A673 (cell line): ENCODE measurements around the gene ARPC1B.

Experiments used
- CTCF ChIP-seq: fragments of 300-800, 200-600 bp; sonication (generic); conservative IDR thresholded peaks from 2 replicates; pipeline ENCODE4 v1.5.1; 2017; ENCODE audit warnings: low read depth, mild to moderate bottlenecking, antibody characterized with exemption, low read length, moderate library complexity, mixed read lengths
- EZH2 ChIP-seq: fragments of 200-600 bp; sonication (generic); IDR thresholded peaks from 2 replicates; pipeline ENCODE4 v1.6.1; 2017; ENCODE audit warnings: borderline replicate concordance, low read depth, mild to moderate bottlenecking, mixed read lengths, antibody characterized with exemption, low read length; ENCODE audit not compliant: poor library complexity, severe bottlenecking

GRCh38 chr7:99344061-99344647 lies 30.4 kb upstream of the ARPC1B start:
- TF ChIP-seq CTCF (no peak), EZH2 (no peak)
